ENCODE results near the gene FREM2. TPM values are rescaled to one million over a fixed set of nuclear protein-coding genes. Genes with fewer than 3 reads are reported as not detected.

Gene FREM2
- total and polyA plus RNA-seq, 2 experiments from 2014 or later = 6.1 to 51.4 TPM

DNA sequence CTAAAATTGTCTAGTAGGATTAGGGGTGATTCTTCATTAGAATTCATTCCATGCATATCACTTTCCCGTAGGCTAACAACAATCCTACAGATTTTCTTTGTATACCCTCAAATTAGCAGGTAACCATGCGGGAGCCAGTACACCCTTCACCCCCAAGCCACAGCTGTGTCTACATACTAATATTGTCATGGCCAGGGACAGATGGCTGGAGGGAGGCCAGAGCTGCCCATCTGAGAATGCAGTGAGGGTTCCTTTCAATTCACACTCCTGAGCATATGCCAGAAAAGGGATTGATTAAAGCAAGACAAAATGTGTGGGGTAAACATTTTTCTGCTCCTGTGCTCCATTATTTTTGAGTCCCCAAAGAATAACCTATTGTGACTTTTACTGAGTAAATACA, 68.9 kb downstream of the FREM2 start:
- Histone ChIP-seq H3K4me1 (ENCODE audit: low read depth) (peaks cover 28% of the 10 kb centered on the region), H3K9me3 (ENCODE audit: low read depth) (no peaks in the 10 kb centered on the region), H3K36me3 (no peaks in the 10 kb centered on the region), H3K27me3 (no peaks in the 10 kb centered on the region), H3K27ac (no peak overlapping the region), H3K4me3 (no peak overlapping the region)
- no peak for DNase-seq (ENCODE audit: low read depth in 1 of 2, low spot score in 1 of 2)
- TF ChIP-seq, protein P1, sequence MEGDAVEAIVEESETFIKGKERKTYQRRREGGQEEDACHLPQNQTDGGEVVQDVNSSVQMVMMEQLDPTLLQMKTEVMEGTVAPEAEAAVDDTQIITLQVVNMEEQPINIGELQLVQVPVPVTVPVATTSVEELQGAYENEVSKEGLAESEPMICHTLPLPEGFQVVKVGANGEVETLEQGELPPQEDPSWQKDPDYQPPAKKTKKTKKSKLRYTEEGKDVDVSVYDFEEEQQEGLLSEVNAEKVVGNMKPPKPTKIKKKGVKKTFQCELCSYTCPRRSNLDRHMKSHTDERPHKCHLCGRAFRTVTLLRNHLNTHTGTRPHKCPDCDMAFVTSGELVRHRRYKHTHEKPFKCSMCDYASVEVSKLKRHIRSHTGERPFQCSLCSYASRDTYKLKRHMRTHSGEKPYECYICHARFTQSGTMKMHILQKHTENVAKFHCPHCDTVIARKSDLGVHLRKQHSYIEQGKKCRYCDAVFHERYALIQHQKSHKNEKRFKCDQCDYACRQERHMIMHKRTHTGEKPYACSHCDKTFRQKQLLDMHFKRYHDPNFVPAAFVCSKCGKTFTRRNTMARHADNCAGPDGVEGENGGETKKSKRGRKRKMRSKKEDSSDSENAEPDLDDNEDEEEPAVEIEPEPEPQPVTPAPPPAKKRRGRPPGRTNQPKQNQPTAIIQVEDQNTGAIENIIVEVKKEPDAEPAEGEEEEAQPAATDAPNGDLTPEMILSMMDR (IDR thresholded peaks at IDR 0.05; ENCODE audit: low read depth, low read length) = no peak

DNA sequence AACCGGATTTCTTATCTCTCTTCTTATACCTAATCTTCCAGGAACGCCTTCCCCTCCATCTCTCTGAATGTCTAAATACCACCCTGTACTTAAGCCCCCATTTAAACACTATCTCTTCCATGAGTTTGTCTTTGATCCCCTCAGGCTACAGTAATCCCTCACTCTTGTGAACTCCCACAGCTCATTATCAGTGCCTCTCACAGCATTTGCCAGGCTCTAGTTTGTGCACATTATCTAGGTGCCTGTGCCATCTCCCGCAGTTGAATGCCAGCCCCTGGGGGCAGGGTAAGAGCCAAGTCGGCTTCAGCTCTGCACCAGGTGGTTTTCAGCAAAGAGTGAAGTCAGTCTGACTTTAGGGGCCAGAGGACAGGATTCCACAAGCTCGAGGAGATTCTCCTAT, 71.4 kb downstream of the FREM2 start:
- TF ChIP-seq, protein P1 (IDR thresholded peaks at IDR 0.05; ENCODE audit: low read depth, low read length) = no peak
- H3K9me3 ChIP-seq (ENCODE audit: low read depth) = no peaks in the 10 kb centered on the region
- H3K4me1 ChIP-seq (ENCODE audit: low read depth) = peaks cover 20% of the 10 kb centered on the region
- no peaks in the 10 kb centered on the region for H3K27me3 ChIP-seq
- no peak overlapping the region for H3K27ac ChIP-seq
- no peak overlapping the region for H3K4me3 ChIP-seq
- H3K36me3 ChIP-seq = no peaks in the 10 kb centered on the region
- DNase-seq (ENCODE audit: low read depth in 1 of 2, low spot score in 1 of 2) = no peak

DNA sequence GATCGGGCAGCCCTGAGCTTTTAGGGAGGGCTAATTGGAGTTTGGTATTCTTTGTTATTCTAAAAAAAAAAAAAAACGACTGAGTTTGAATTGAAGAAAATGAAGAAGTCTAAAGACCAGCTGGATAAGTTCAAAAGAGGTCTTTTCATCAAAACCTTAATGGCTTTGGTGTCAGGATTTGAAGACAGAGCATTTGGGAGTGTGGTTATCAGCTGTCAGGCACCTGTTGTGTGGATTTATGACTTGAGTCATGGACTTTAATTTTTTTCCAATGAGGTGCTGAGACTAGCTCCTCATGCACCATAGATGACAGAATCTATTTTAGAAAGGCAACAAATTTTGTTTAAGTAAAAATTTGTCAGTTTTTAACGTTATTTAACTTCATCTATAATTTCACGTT, 72.5 kb downstream of the FREM2 start:
- Histone ChIP-seq H3K4me1 (ENCODE audit: low read depth) (peaks cover 14% of the 10 kb centered on the region), H3K9me3 (ENCODE audit: low read depth) (no peaks in the 10 kb centered on the region), H3K36me3 (no peaks in the 10 kb centered on the region), H3K4me3 (no peak overlapping the region), H3K27ac (no peak overlapping the region), H3K27me3 (no peaks in the 10 kb centered on the region)
- TF ChIP-seq, protein P1 (IDR thresholded peaks at IDR 0.05; ENCODE audit: low read depth, low read length) = no peak
- no peak for DNase-seq (ENCODE audit: low read depth in 1 of 2, low spot score in 1 of 2)

DNA sequence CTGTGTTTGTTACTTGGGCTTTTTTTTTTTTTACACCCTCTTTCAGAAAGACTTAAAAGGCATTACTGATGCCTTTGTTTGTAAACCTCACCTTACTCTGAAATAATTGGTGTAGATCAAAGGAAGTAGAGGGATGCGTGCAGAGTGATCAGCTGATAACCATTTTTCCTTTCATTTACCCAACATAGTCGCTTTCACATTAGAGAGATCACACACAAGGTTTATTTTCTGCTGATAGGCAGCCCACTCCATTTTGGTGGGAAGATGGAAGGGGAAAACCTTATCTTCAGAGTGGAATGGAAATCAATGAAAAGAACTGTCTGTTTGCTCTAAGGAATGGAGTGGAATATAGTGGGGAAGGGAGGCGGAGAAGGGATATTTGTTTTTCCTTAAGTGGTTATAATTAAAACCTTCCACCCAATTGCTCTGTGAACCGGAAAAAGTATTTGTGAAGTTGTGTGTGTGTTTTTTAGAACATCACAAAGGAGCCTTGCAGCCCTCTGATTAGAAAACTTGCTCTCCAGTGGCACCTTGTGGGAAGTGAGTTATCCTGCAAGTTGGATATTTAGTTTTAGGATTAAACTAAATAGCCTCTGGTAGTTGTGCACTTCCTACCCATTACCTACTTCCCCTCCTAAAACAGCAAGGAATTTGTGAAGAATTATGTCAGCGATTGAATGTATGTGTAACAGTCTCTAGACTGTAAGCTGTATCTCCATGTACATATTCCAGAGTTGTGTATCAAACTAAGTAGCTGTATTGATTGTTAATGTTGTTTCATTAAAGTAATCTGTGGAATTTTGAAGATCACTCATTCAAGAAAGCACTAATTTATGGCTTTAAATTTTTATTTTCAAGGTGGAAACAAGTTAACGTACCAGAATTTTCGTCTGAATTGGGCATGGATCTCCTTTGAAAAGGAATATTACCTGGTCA, 76.8 kb downstream of the FREM2 start:
- Histone ChIP-seq H3K27me3 (no peaks in the 10 kb centered on the region), H3K4me1 (ENCODE audit: low read depth) (peaks cover 18% of the 10 kb centered on the region), H3K36me3 (no peaks in the 10 kb centered on the region), H3K27ac (no peak overlapping the region), H3K9me3 (ENCODE audit: low read depth) (no peaks in the 10 kb centered on the region), H3K4me3 (no peak overlapping the region)
- TF ChIP-seq, protein P1 (IDR thresholded peaks at IDR 0.05; ENCODE audit: low read depth, low read length) = peak; percentile 77
- peak; percentile 66 to 70 for DNase-seq (ENCODE audit: low read depth in 1 of 2, low spot score in 1 of 2)

DNA sequence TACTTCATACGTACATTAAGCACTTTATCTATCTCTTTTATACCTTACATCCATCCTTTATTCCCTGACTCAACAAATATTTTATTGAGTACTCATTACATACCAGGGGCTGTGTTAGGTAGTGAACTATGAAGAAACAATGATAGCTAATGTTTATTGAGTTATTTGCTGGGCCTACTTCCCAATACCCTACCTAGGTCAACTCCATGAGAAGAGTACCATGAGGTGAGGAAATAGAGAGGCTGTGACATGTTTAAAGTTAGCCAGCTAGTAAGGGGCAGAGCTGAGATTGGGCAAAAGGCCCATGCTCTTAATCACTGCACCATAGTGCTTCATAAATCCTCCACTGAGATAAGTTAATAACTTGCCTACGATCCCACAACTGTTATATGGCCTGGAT, 79.9 kb downstream of the FREM2 start:
- Histone ChIP-seq H3K4me3 (no peak overlapping the region), H3K27ac (no peak overlapping the region), H3K9me3 (ENCODE audit: low read depth) (no peaks in the 10 kb centered on the region), H3K27me3 (no peaks in the 10 kb centered on the region), H3K36me3 (no peaks in the 10 kb centered on the region), H3K4me1 (ENCODE audit: low read depth) (peaks cover 15% of the 10 kb centered on the region)
- TF ChIP-seq, protein P1 (IDR thresholded peaks at IDR 0.05; ENCODE audit: low read depth, low read length) = no peak
- DNase-seq (ENCODE audit: low read depth in 1 of 2, low spot score in 1 of 2) = no peak

Data from cardiac muscle cell (in vitro differentiated cells and primary cell).